ENCODE data around the gene CCDC141.

Gene CCDC141

GRCh38 chr2:178824181-178824580 is 225.8 kb downstream of the CCDC141 start:
- DNase-seq = no peak

- no peak for DNase-seq
Observed at GRCh38 chr2:178819992-178820391, 229.9 kb downstream of the CCDC141 start.

- DNase-seq = peak; percentile 15
Observed at GRCh38 chr2:178819147-178819875, 230.6 kb downstream of the CCDC141 start.

- DNase-seq = no peak
Observed at GRCh38 chr2:178811901-178812300, 238.0 kb downstream of the CCDC141 start.

- DNase-seq = no peak
Observed at GRCh38 chr2:178811045-178811444, 238.9 kb downstream of the CCDC141 start.

GRCh38 chr2:178810422-178810821 is 239.5 kb downstream of the CCDC141 start:
- DNase-seq = no peak

- no peak for DNase-seq
Observed at GRCh38 chr2:178807227-178808008, 242.5 kb downstream of the CCDC141 start, which contains the start of gene TTN. Gene TTN (minus strand): TSS chr2:178807423. CDS start chr2:178804642, 2,781 bp downstream.

- no peak for DNase-seq
Observed at GRCh38 chr2:178806543-178806942, 243.4 kb downstream of the CCDC141 start.

- DNase-seq = no peak
Observed at GRCh38 chr2:178805457-178805856, 244.5 kb downstream of the CCDC141 start.

- DNase-seq = peak; percentile 32
Observed at GRCh38 chr2:178804791-178805190, 245.1 kb downstream of the CCDC141 start.

- DNase-seq = no peak
Observed at GRCh38 chr2:178800510-178800909, 249.4 kb downstream of the CCDC141 start.

- DNase-seq = no peak
Observed at GRCh38 chr2:178799305-178799704, 250.6 kb downstream of the CCDC141 start.

- peak; percentile 38 for DNase-seq
Observed at GRCh38 chr2:178796079-178796677, 253.8 kb downstream of the CCDC141 start.

GRCh38 chr2:178787934-178788333 is 262.0 kb downstream of the CCDC141 start:
- no peak for DNase-seq

GRCh38 chr2:178787155-178787554 is 262.8 kb downstream of the CCDC141 start:
- no peak for DNase-seq

- no peak for DNase-seq
Observed at GRCh38 chr2:178783889-178784288, 266.0 kb downstream of the CCDC141 start.

GRCh38 chr2:178782236-178782635 is 267.7 kb downstream of the CCDC141 start:
- DNase-seq = no peak

All from HCEC 1CT (cell line).